NCI-H1048 (cell line): ENCODE data around the gene LIMCH1.
"Not testable (repeated sequence)": the region's sequence is repeated elsewhere in the genome, so short reads cannot be mapped to it uniquely, and the experiment has no call there.

Source experiments
- DNase-seq: peaks from one replicate; lab custom pipeline; 2025; lab: John Stamatoyannopoulos, UW

LIMCH1 gene

DNA sequence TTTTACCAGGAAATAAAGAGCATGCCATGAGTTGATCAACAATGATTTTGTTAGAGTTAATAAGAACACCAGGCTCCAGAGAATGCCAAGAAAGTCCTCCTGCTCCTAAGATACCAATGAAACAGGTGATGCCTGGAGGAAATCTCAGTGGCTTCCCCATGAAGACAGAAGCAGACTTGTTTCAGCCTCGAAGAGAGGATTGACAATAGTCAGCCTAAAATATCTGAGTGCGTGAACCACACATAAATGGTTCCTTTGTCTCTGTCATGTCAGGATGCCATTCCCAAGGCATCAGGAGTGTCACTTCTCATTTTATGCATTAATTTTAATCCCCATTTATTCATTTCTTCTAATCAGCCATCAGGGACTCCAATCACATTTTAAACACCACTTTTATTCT lies 141.0 kb downstream of the LIMCH1 start:
- no peak for DNase-seq

DNA sequence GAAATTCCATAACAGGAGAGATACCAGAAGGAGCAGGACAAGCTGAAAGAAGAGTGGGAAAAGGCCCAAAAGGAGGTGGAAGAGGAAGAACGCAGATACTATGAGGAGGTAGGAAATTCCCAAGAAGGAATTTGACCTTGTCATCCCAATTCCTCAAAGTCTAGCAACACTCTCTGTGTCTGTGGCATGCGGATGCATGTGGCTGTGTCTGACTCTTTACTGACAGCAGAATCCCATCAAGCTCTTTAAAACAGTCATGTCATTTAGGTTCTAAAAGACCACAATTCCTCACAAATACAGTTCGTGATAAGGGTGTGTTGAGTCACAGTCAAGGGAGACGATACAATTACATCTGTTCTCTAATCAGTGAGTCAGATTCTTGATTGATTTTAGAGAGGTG lies 142.0 kb downstream of the LIMCH1 start:
- DNase-seq, result no peak

DNA sequence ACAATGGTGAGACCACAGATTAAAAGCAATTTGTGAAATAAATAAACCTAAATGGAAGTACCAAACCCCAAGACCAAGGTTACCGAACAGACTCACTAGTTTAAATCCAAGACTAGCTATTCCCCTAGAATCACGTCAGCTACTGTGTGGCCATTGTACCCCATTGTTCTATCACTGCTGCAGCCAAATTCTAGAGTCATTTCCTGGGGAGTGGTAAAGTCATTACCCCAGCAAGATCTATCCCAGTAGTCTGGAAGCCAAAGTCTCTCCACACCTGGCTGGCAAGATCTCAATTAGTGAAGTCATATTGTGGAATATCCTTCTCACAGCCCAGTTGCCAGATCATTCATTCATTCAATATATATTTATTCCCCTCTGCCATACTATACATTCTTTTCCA lies 143.1 kb downstream of the LIMCH1 start:
- DNase-seq, result no peak

DNA sequence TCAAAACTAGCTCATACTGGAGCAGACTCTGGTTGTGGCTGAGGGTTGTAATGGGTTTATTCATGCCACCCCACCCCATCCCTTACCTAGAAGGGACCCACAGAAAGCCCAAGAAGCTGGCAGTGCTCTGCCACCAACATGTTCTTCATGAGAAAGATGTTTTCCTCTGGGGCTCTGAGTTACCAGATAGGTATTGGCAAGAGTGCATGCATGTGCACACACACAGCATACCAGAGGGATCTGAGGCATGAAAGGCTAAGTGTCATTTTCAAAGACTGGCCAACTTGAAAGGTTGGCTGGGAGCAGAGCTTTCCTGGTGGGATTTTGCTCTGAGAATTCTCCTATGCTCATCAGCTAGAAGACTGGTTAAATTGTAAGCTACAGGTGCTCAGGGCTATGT lies 145.4 kb downstream of the LIMCH1 start:
- no peak for DNase-seq

DNA sequence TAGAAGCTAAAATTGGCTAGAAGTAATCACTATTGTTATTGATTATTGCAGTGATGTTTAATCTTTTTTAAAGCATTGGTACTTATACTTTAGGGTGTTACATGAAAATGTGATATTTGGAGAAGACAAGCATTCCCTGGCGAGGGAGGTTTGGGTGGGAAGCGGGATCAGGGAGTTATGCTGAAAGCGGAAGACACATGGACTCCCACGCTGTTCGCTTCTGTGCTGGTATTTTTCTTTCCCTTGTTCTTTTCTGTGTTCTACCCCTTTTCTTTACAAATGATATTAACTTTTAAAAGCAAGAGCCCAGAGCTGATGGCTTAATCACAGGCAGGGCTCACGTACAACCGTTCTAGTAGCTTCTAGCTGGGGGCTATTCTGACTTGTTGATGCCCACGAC lies 148.9 kb downstream of the LIMCH1 start:
- no peak for DNase-seq

DNA sequence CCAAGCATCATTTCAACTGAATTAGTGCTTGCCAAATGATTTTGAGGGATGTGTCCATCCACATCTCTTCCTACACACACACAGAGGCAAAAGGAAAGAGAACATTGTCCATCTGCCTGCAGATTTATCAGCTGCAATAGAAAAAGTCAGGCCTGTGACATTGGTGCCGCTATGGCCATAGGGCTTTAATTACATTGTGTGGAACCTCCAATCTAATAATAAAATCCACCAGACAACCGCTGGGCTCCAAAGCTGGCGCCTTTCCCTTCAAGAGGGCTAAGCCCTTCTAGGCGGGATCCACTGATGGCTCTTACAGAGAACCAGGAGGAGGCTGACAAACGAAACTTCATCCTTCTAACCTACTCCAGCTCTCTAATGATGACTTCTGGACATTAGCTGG lies 150.0 kb downstream of the LIMCH1 start:
- no peak for DNase-seq

DNA sequence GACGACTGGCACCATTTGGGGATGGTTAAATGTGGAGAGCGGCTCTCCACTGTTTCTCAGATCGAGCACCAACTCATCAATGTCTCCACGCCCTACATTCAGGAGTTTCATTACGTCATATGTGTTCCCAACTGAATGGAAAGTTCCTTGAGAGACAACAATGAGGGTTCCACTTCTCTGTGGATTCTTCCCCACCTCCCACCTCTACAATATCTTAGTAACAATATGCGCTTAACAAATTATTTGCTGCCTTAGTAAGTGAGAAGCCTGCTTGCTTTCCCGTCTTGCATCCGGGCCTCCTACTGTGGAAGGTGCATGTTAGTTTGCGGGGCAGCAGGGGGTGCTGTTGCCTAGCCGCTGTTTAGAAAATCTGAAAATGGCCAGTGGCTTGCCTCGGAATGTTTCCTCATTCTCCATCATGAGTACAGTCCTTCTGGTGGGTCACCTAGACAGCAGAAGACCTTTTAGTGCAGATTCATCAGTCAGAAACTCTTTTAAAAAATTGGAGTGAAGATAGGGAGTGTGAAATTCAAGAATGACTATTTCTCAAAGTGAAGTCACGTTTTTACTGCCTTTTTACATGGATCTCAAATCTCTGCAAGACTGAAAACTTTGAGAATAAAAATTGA lies 154.9 kb downstream of the LIMCH1 start:
- DNase-seq, result no peak

DNA sequence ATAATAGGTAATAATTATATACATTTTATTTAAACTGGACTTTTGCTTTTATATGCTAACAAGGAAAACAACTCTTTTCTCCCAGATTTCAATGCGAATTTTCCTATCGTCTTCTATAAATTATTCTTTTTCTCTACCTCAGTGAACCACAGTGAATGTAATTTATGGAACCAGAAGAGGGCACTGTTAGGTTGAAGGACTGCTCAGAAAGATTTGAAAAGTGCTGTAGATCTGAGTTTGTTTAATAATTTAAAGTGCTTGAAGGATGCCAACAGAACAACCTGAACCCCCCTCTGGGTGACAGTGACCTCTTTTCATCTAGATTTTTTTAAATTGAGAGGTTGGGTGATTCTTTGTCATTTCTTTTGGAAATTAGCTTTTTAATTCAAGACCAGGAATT lies 155.7 kb downstream of the LIMCH1 start:
- no peak for DNase-seq

DNA sequence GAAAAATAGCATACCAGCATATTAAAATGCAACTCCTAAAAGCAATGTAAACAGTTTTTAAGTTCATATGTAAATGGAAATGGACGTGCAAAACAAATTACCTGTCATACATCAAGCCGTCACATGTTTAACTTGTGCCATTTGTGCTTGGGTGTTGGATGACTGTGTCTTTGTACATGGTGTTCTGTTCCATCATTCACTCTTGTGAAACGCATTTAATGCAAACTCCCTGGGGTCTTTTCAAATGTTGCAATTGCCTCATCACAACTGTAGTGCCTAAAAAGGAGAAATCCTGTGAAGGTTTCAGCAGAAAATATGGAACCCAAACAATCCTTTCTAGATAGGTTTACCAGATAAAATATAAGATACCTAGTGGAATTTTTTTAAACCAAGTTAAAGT lies 158.2 kb downstream of the LIMCH1 start:
- DNase-seq, result no peak

DNA sequence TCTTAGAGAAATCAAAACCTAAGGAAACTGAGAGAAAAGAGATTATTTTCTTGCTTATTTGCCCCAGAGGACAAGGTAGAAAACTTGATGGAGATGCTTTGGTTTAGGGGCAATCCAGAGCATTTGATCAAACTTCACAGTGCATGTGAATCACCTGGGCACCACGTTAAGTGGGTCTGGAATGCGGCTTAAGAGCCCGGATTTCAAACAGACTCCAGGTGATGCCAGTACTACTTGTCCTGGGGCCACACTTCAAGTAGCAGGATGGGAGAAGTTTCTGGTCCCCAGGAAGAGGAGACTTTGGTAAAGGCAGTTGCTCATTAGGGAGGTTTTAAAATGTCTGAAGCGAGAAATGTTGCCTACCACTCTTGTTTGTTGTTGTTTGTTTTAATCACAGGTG lies 158.8 kb downstream of the LIMCH1 start:
- DNase-seq, result no peak

DNA sequence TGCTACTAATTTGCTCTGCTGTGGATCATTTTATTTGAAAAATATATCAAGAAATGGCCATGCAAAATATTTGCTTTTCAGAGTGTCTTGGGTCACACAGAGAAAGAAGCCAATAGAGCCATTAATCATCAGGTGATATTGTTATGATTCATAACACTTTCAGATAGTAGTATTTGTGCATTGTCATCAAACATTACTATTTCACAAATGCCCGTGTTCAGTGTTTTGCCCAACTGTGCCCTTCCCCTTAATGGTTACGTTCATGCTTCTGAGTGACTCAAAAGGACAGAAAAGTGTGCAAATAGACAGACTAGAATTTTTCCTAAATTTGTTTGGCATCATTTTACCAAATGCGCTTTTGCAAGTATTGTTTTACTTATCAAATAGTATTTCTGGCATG lies 164.0 kb downstream of the LIMCH1 start:
- DNase-seq, result no peak

DNA sequence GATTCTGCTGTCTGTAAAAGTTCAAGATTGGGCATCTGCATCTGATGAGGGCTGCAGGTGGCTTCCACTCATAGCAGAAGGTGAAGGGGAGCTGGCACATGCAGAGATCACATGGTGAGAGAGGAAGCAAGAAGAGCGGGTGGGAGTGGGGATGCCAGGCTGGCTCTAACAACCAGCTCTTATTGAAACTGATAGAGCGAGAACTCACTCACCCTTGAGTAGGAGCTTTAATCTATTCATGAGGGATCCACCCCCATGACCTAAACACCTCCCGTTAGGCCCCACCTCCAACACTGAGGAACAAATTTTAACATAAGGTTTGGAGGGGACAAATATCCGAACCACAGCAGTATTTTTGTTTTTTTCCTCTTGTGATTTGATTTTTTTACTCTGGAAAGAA lies 164.8 kb downstream of the LIMCH1 start:
- DNase-seq, result no peak

DNA sequence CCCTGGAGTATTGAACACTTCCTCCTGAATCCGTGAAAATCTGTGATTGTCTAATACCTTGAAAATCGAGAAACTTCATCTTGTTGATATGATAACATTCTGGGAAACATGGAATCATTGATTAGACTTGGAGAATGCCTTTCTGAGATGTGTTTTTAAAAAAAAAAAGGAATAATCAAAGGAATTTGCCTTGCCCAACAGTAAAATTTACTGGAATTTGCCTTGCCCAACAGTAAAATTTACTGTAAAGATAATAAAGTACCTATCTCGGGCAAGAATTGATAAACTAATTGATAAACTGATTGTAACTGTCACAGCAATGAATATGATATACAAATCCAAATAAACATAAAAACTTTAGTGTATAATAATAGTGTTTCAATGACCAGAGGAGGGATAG lies 165.8 kb downstream of the LIMCH1 start:
- DNase-seq, result no peak

DNA sequence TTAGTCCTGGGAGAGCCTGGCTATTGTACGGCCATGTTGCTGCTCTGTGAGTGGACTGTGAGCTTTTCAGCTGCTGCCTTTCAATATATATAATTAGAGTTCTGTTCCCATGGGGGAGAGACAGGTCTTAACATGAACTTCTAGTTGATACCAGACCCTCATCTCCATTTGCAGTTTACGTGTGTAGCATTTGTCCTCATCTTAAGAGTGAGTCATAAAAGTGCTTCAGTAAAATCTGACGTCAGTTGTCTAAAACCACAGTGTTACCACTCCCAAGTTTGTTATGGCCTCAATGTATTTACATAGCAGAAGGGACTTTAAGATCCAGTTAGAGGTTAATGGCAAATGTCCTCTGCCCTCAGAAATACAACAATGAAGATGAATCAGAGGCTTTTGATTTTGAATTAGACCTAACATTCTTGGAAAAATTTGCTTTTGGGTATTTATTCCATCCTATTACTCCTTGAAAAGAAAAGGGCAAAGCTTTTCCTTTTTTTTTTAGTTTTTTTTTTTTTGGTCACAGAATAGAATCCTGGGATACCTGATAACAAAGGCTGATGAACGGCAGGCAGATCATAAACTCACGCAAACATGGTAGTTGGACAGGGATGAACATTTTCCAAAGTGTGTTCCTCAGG lies 172.0 kb downstream of the LIMCH1 start:
- DNase-seq, result no peak

DNA sequence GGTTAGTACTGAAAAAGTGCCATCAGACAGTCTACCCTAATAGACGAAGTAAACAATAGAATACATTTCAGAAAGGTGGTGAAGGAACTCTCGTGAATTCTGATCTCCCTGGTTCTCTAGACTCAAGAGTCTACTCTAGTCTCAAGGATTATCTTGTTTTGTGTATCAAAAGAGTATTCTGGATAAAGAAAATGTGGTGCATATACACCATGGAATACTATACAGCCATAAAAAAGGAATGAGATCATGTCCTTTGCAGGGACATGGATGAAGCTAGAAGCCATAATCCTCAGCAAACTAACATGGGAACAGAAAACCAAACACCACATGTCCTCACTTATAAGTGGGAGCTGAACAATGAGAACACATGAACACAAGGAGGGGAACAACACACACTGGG lies 173.7 kb downstream of the LIMCH1 start:
- DNase-seq, result not testable (repeated sequence)

DNA sequence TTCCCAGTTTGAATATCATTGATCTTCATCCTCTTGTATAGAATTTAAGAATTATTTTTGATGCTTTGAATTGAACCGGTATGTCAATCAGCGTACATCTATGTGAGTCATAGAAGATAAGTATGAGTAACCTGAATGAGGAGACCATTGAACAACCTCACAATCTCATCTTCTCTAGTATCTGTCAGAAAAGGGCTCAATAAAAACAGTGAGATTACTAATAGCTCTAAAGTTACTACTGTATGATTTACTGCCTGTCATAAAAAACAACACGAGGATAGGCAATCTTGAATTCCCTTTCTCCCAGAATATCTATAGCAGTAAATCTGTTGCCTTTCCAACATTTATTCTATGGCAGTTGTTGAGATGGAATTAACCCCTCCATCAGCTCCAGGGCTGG lies 174.5 kb downstream of the LIMCH1 start:
- no peak for DNase-seq

DNA sequence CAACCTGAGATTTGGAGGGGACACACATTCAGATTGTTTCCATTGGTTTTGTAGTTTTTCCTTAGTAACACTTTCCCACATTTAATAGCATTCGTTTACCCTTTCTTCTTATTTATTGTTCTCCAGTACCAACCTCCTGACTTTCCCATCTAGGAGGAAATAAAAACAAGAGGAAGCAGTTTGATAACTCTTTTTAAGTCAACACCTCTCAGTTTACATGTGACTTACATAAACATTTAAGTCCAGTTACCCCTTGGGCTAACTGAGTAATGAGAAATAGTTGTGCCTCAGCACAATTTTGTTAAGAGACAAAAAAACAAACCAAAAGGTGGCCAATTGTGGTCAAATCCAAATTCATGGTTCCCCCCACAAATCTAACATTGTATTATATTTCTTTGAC lies 175.8 kb downstream of the LIMCH1 start:
- no peak for DNase-seq

DNA sequence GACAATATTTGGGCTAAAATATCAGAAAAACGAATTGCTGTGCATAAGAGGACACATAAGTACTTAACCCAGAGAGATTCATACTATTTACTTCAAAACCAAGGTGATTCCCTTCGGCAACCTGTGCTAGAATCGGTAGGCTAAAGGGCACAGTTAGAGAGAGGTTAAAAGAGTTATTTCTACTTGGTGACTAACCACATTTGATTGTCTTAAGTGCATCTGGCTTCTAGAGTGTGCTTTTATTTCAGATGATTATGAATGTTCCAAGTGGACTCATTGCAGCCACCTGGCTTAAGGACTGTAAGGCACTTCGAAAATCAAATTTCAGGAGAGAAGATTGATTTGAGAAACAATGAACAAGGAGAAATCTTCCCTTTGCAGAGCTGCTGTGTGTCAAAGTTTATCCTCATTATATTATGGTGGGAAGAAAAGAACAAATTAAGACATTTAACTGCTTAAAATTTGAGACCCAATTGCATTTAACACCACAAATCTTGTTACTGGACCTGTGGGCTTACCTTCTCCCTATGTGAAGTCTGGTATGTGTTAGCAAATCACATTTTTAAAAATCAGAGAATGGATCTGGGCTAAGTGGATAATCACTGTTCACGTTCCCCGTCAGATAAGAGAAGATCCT lies 176.5 kb downstream of the LIMCH1 start:
- no peak for DNase-seq

DNA sequence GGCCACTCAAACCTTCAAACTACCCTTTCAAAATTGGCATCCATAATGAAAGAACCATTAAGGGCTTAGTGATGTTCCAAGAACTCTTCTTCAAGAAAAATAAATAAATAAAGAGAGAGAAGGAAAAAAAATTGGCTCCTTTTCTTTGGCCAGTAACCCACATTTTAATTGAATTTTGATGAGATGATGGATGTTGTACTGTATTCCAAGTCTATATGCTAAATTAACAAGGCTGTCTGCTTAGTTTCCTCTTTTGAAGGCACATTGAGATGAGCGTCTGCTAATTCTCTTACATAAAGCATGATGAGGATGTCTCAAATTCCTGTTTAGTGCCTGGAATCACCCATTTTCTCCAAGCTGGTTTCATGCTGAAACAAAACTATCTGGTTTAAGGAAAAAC lies 177.2 kb downstream of the LIMCH1 start:
- DNase-seq, result no peak

DNA sequence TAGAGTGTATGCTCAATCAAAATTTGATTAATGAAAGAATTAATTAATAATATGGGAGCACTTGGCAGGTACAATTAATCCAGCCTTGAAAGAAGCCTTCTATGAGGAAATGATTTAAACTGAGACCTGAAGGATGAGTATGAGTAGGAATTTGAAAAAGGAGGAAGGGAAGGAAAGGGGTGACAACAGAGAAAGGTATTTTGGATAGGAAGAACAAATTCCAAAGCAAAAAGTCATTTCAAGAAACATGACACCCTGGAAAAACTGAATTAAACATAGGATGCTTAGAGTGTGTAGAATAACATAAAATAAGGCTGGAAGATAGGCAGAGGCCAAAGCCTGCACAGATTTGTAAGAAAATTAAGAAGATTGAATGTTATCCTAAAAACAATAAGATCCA lies 180.9 kb downstream of the LIMCH1 start:
- no peak for DNase-seq

DNA sequence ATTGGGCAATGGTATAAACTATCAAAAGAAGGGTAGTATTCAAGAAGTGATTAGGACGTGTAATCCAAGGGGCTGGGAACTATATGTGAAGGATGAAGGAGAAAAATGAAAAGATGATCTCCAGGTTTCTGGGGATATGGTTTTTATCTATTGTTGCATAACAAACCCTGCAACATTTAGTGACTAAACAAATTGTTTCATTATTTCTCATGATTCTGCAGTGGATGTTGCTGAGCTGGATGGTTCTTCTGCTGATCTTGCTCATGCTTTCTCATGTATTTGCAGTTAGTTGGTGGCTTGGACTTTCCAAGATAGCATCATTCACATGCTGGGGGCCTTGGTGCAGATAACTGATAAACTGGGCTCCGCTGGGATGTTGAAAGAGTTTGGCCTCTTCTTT lies 181.5 kb downstream of the LIMCH1 start:
- no peak for DNase-seq

DNA sequence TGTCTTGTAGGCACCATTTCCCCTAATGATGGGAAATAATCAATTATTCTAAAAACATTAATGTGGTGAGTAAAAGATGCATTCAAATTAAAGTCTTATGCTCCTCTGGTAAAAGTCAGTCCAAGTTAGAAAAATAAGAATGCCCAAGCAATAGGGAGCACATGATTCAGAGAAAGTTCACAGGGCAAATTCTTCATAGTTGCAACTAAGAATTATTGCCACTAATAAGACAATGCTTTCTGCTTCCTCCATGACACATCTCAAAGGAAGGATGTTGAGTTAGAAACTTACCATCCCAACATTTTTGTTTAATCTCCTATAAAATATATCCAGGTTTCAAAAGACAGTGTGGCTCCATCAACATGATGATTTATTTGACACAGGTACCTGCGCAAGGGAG lies 184.2 kb downstream of the LIMCH1 start:
- DNase-seq, result no peak

DNA sequence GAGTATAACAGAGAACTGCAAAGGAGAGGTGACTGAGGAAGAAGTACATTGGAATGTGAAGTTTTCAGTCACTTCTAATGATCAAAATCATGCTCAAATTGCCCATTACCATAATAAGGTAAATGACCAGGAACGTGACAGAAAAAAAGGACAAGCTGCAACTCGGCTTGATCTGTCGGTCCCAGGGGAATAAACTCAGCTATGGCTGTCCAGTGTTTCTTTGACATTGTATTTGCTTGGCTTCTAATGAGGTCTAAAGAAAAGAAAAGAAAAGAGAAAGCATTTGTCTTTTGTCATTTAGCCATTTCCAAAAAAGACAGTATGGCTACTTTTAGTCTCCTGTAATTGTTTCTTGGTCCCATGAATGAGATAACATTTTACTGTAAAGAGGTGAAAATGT lies 185.3 kb downstream of the LIMCH1 start:
- no peak for DNase-seq

DNA sequence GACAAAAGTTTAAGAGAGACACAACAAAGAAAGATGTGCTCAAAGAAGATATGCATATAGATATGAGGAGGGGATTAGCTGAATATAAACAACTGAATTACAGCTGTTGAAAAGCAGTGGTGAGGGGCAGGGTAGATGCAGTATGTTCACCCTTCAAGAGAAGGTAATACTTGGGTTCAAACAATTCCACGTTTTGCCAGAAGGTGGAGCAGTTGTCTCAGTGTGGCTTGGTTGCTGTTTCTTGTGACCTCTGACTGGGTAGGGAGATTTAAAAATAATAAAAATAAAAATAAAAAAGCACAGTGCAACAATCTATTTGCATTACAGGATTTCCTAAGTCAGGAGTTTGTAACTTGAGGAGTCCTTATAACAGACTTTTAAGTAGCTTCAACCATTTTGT lies 187.3 kb downstream of the LIMCH1 start:
- no peak for DNase-seq
